LNCAP (cell line): Measurements from ENCODE around the gene FOXP1.

Experiments used
- TF ChIP-seq, protein P1 (sequence below): fragments of 450-650 bp; IDR thresholded peaks from 2 replicates; pipeline ENCODE4 v1.5.1; 2017; ENCODE audit warnings: mild to moderate bottlenecking

The FOXP1 gene

GRCh38 chr3:71466483-71466882 is 117.0 kb downstream of the FOXP1 start:
- TF ChIP-seq, protein P1, sequence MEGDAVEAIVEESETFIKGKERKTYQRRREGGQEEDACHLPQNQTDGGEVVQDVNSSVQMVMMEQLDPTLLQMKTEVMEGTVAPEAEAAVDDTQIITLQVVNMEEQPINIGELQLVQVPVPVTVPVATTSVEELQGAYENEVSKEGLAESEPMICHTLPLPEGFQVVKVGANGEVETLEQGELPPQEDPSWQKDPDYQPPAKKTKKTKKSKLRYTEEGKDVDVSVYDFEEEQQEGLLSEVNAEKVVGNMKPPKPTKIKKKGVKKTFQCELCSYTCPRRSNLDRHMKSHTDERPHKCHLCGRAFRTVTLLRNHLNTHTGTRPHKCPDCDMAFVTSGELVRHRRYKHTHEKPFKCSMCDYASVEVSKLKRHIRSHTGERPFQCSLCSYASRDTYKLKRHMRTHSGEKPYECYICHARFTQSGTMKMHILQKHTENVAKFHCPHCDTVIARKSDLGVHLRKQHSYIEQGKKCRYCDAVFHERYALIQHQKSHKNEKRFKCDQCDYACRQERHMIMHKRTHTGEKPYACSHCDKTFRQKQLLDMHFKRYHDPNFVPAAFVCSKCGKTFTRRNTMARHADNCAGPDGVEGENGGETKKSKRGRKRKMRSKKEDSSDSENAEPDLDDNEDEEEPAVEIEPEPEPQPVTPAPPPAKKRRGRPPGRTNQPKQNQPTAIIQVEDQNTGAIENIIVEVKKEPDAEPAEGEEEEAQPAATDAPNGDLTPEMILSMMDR: no peak

DNA sequence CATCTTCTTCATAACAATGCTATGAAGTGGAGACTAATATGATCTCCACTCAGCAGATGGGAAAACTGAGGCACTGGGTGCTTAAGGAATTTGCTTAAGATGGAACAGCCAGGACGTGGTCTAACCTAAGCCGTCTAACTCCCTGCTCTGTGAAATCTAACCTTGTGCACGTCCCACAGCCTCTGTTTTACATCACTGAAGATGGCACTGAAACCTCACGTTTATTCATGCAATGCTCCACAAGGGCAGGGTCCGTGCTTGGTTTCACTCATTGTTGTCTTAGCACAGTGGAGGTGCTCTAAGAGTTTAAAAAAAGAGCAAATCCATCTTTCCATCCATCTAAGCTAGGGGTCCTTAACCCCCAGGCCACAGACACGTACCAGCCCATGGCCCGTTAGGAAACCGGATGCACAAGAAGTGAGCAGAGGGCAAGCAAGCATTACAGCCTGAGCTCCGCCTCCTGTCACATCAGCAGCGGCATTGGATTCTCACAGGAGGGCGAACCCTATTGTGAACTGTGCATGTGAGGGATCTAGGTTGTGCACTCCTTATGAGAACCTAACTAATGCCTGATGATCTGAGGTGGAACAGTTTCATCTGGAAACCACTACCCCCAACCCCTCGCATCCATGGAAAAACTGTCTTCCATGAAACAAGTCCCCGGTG is 118.0 kb downstream of the FOXP1 start:
- TF ChIP-seq, protein P1: no peak

DNA sequence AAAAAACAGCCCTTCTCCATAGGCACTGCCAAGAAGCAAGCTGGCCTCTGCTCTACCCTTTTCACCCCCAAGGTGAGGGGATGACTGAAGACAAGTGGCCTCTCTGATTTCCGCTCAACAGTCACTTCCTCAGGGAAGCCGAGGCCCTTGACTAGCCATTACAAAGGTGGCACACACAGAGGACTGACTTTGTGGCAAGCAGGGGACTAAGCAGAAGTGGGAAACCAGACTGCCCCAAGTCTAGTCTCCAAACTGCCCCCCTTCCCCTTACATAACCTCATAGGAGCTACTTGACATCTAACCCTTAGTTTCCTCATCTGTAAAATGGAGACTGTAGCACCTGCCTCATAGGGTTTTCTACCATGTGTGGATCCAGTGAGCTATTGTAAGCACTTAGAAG is 118.9 kb downstream of the FOXP1 start:
- TF ChIP-seq, protein P1: no peak

GRCh38 chr3:71463617-71464016 is 119.9 kb downstream of the FOXP1 start:
- TF ChIP-seq, protein P1: no peak

DNA sequence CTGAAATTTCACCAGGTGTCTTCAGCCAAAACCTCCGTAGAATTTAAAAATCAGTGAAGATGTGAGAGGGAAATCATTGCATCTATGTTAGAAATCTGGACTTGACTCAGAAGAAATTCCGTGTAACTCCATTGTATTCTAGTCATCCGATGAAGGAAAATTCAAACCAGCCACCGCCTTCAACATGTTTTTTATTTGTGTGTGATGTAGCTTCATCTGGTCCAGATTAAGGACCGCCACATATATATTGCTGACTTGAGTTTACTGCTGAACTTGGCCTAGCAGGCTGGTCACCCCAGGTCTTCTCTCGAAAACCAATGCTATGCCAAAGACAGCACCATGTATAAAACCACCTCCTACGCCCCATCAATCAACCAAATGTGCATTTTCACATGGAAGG is 120.9 kb downstream of the FOXP1 start:
- TF ChIP-seq, protein P1: no peak

GRCh38 chr3:71461749-71462483 is 121.6 kb downstream of the FOXP1 start:
- TF ChIP-seq, protein P1: no peak

DNA sequence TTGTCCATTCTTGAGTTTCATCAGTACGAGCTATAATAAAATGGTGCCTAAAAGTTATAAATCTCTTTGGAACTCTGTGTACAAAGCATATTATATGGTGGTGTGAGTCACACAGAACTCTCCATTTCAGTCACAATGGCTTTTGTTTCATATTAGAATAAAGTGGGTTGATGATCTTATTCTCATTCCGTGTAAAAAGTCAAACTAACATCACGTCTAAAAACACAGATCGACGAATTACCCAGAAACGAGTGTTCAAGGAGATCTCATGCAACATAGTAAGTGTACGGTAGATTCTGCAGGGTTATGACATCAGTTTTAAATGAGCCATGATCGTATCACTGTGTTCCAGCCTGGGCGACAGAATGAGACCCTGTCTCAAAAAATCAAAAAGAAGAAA is 122.4 kb downstream of the FOXP1 start:
- TF ChIP-seq, protein P1: no peak
